Measurements from ENCODE around the gene LAPTM5. TPM values are rescaled to one million over a fixed set of nuclear protein-coding genes. Genes with fewer than 3 reads are reported as not detected.

The LAPTM5 gene
- total RNA-seq, 1 donor from 2014 or later: 7.3 TPM

DNA sequence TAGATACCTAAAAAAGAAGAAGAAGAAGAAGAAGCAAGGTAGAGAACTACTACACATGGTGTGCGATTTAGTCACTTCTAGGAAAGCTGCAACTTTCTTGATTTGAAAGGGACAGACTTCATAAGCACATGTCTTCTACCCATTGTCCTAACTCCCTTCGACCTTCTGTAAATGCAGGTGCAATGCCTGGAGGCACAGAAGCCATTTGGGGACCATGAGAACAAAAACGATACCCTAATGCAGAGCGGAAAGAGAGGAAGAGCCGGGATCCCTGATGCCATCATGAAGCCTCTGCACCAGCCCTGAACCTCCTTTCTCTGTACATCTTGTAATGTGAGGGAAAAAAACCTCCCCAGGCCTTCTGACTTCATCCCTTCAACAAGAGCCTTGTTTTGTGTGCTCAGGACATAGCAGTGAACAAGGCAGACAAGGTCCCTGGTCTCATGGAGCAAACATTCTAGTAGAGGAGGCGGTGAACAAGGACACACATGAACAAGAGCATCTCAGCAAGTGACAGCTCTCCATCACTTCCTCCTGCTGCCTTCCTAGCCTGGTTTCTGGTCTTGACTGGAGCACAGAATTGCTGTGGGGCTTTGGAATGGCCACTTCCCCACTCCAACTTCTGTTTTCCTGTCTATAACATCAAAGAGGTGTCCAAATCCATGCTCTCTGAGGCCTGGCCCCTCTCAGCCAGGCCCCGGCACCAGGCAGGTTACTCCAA lies 5.5 kb upstream of the LAPTM5 start:
- Histone ChIP-seq H3K4me3 (ENCODE audit: low read length in 3 of 3) (no peak overlapping the region), H3K36me3 (ENCODE audit: control insufficient read depth in 3 of 3, insufficient read depth in 3 of 3, low read length in 3 of 3) (no peaks in the 10 kb centered on the region), H3K4me1 (ENCODE audit: control insufficient read depth in 3 of 3, insufficient read depth in 3 of 3, low read length in 3 of 3) (peaks cover 13 to 39% (median 33%) of the 10 kb centered on the region in 3 donors), H3K9ac (ENCODE audit: low read depth in 1 of 3, low read length in 3 of 3) (no peak overlapping the region), H3K9me3 (ENCODE audit: control insufficient read depth in 3 of 3, low read length in 3 of 3) (no peaks in the 10 kb centered on the region), H3K27me3 (ENCODE audit: control insufficient read depth in 3 of 3, insufficient read depth in 3 of 3, low read length in 3 of 3) (no peaks in the 10 kb centered on the region), H3K27ac (ENCODE audit: low read depth, low read length) (peak overlapping the region; percentile 74)

DNA sequence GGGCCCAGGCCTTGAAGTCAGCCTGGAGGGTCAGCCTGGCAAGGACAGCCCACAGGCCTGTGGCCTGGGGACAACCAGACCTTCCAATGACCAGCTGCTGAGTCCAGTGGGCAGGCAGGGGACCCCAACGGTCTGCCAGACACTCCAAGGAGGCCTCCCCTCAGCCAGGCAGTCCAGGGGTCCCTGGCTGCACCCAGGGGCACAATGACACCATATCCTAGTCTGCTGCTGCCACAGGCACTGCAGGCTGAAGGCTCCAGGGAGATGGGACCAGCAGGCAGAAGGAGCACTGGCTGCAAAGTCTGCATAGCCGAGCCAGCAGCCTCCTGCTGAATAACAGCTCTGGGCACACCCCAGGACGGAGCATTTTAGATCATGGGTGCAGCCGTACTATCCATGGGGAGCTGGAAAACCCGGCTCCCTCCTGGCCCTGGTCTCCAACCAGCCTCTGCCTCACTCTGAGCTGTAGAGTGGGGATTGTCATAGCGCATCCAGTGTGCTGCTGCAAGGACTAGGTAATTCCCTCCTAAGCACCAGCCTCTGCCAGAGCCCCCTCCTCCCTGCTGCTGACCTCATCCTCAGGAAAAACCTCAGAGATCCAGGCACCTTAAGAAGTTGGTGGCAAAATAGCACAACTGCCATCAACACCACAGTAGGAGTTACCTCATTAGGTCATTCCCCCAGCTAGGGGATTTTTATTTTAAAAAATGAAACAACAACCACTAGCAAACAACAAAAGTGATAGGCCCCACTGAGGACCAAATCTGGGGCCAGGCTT lies 4.8 kb upstream of the LAPTM5 start:
- H3K9ac ChIP-seq (ENCODE audit: low read depth in 1 of 3, low read length in 3 of 3): no peak overlapping the region
- H3K36me3 ChIP-seq (ENCODE audit: control insufficient read depth in 3 of 3, insufficient read depth in 3 of 3, low read length in 3 of 3): no peaks in the 10 kb centered on the region
- no peak overlapping the region for H3K27ac ChIP-seq (ENCODE audit: low read depth, low read length)
- H3K27me3 ChIP-seq (ENCODE audit: control insufficient read depth in 3 of 3, insufficient read depth in 3 of 3, low read length in 3 of 3): no peaks in the 10 kb centered on the region
- H3K9me3 ChIP-seq (ENCODE audit: control insufficient read depth in 3 of 3, low read length in 3 of 3): no peaks in the 10 kb centered on the region
- H3K4me1 ChIP-seq (ENCODE audit: control insufficient read depth in 3 of 3, insufficient read depth in 3 of 3, low read length in 3 of 3): peaks cover 17 to 46% (median 39%) of the 10 kb centered on the region in 3 donors
- H3K4me3 ChIP-seq (ENCODE audit: low read length in 3 of 3): no peak overlapping the region

DNA sequence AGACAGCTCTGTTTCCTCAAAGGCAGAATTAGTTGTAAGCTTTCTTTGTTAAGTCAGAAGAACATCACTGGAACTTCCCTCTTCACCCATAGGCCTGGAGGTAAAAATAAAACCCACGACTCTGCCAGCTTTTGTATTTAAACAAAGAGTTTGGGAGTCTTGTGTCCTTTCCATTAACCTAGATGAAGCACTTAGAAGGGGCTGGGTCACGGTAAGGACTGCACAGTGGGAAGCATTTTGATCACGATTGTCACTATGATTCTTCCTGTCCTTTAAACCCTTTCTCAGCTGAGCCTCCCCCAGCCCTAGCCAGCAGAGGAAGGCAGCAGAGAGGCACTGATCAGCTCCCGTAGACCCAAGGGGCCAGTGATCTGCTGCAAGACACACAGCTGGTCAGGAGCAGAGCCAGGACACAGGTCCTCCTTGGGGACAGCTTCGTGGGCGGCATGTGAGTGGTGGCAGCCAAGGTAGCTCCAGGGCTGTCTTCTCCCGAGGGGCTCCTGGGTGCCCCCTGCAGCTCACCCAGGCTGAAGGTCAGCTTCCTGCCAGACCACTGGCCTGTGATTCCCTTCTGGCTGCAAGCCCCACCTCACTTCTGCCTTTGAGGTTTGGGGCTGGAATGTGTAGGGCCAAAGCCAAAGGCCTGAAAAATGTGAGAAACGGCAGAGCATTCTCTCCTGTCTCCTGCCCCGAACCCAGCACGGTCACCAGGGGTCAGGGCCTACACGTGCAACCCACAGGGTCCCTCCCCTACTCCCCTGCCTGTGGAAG lies 4.0 kb upstream of the LAPTM5 start:
- Histone ChIP-seq H3K27me3 (ENCODE audit: control insufficient read depth in 3 of 3, insufficient read depth in 3 of 3, low read length in 3 of 3) (no peaks in the 10 kb centered on the region), H3K36me3 (ENCODE audit: control insufficient read depth in 3 of 3, insufficient read depth in 3 of 3, low read length in 3 of 3) (no peaks in the 10 kb centered on the region), H3K4me3 (ENCODE audit: low read length in 3 of 3) (no peak overlapping the region), H3K9me3 (ENCODE audit: control insufficient read depth in 3 of 3, low read length in 3 of 3) (no peaks in the 10 kb centered on the region), H3K27ac (ENCODE audit: low read depth, low read length) (no peak overlapping the region), H3K4me1 (ENCODE audit: control insufficient read depth in 3 of 3, insufficient read depth in 3 of 3, low read length in 3 of 3) (peaks cover 24 to 54% (median 47%) of the 10 kb centered on the region in 3 donors), H3K9ac (ENCODE audit: low read depth in 1 of 3, low read length in 3 of 3) (no peak overlapping the region)

DNA sequence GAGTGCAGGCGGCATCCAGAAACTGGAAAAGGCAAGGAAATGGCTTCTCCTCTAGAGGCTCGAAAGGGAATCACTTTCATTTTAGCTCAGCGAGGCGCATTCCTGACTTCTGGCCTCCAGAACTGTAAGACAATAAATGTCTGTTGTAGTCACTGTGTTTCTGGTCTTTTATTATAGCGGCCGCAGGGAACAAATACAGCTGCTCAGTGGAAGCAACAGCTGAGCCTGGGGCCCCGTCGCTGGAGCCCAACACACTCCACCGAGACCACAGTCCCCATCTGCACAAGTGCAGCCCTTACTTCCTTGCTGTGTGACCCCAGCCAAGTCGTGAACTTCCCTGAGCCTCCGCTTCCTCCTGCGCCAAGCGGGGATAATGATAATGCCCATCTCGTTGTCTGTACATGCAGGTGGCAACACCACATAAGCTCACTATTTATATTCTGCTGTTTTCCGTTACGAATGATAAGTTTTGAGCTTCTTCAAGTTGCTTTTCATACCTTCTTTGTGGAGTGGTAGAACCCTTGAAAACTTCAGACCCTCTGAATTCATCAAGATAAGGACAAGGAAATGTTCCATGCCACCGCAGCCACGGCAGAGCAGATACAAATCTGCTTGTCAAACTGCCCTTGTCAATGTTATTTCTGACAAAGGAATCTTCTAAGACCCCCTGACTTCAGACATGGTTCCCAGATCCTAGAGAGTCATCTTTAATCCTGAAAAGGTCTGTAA lies 3.2 kb upstream of the LAPTM5 start:
- Histone ChIP-seq H3K9me3 (ENCODE audit: control insufficient read depth in 3 of 3, low read length in 3 of 3) (no peaks in the 10 kb centered on the region), H3K27me3 (ENCODE audit: control insufficient read depth in 3 of 3, insufficient read depth in 3 of 3, low read length in 3 of 3) (no peaks in the 10 kb centered on the region), H3K36me3 (ENCODE audit: control insufficient read depth in 3 of 3, insufficient read depth in 3 of 3, low read length in 3 of 3) (no peaks in the 10 kb centered on the region), H3K9ac (ENCODE audit: low read depth in 1 of 3, low read length in 3 of 3) (no peak overlapping the region), H3K4me1 (ENCODE audit: control insufficient read depth in 3 of 3, insufficient read depth in 3 of 3, low read length in 3 of 3) (peaks cover 27 to 59% (median 49%) of the 10 kb centered on the region in 3 donors), H3K4me3 (ENCODE audit: low read length in 3 of 3) (no peak overlapping the region), H3K27ac (ENCODE audit: low read depth, low read length) (no peak overlapping the region)

DNA sequence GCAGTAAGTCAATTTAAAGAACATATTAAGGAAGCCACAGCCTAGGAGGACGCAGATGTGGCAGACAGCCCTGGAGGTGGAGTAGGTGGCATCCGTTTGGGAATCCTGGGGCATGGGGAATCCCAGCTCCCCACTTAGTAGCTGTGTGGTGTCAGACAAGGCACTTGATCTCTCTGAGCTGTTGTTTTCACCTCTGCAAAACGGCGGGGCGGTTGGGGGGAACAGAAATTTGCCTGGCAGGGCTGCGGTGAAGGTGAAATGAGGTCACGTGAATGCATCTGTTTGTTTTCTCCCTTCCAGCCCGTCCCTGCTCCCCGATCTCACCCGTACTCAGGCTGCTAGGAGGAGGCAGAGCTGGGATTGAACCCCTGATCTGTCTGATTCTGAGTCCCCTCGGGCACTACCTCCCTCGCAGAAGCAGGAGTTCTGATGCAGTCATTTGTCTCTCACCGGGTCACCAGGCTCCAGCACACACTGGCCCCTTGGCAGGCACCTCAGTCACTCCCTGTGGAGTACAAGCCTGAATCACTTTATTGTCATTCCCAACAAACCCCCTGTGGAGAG lies 2.2 kb upstream of the LAPTM5 start:
- Histone ChIP-seq H3K9me3 (ENCODE audit: control insufficient read depth in 3 of 3, low read length in 3 of 3) (no peaks in the 10 kb centered on the region), H3K27me3 (ENCODE audit: control insufficient read depth in 3 of 3, insufficient read depth in 3 of 3, low read length in 3 of 3) (no peaks in the 10 kb centered on the region), H3K9ac (ENCODE audit: low read depth in 1 of 3, low read length in 3 of 3) (no peak overlapping the region), H3K36me3 (ENCODE audit: control insufficient read depth in 3 of 3, insufficient read depth in 3 of 3, low read length in 3 of 3) (no peaks in the 10 kb centered on the region), H3K4me3 (ENCODE audit: low read length in 3 of 3) (no peak overlapping the region), H3K4me1 (ENCODE audit: control insufficient read depth in 3 of 3, insufficient read depth in 3 of 3, low read length in 3 of 3) (peaks cover 27 to 56% (median 51%) of the 10 kb centered on the region in 3 donors), H3K27ac (ENCODE audit: low read depth, low read length) (no peak overlapping the region)

DNA sequence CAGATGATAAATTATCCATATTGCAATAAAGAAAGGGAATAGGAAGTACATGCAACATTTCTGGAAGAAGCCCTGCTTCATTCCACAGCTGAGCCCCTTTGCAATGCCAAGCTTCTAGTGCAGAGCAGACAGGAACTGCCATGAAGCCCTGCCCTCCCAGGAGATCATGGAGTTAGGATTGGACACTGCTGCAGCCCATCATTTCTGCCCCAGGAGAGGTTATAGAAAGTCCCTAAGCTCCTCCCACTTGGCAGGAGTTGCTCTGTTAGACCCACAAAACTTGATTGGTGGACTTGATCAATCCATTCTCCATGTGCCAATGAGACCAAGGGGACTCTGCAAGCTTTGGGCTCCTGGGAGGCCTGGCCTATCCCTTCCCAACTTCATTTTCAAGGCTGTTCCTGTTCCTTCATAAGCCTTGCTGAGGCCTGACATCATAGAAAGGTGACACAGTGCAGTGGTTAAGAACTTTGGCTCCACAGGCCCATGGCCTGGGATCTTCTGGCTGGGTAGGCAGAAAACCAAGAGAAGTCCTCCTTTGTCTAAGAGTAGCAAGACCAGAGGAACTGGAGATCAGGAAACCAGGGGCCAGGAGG lies 1.3 kb upstream of the LAPTM5 start:
- H3K9ac ChIP-seq (ENCODE audit: low read depth in 1 of 3, low read length in 3 of 3): no peak overlapping the region
- H3K4me1 ChIP-seq (ENCODE audit: control insufficient read depth in 3 of 3, insufficient read depth in 3 of 3, low read length in 3 of 3): peaks cover 24 to 51% (median 47%) of the 10 kb centered on the region in 3 donors
- no peaks in the 10 kb centered on the region for H3K27me3 ChIP-seq (ENCODE audit: control insufficient read depth in 3 of 3, insufficient read depth in 3 of 3, low read length in 3 of 3)

DNA sequence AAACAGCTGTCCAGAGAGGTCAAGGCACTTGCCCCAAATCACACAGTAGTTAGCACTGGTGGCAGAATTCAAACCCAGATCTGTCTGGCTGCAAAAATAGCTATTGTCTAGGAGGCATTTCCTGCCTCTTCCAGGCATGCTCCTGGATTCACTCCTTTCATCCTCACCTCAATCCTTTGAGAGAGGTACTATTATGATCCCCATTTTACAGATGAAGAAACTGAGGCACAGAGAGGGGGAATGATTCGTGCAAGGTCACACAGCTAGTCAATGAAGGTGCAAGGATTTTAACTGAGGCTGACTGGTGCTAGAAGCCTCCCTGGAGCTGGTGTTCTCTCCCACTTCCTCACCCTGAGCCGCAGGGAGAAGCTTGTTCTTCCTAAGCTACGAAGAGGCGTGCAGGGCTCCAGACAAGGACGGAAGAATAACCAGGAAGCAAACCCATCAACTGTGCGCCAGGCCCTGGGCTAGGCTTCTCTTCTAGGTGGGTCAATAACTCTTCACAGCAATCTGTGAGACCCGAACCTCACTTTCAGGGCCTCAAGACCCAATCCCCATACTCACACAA lies 631 bp upstream of the LAPTM5 start:
- H3K4me1 ChIP-seq (ENCODE audit: control insufficient read depth in 3 of 3, insufficient read depth in 3 of 3, low read length in 3 of 3): peaks cover 23 to 44% (median 41%) of the 10 kb centered on the region in 3 donors
- H3K27ac ChIP-seq (ENCODE audit: low read depth, low read length): peak overlapping the region; percentile 78

More for the DNA sequence above, 1.3 kb upstream of the LAPTM5 start:
- Histone ChIP-seq H3K27ac (ENCODE audit: low read depth, low read length) (no peak overlapping the region), H3K36me3 (ENCODE audit: control insufficient read depth in 3 of 3, insufficient read depth in 3 of 3, low read length in 3 of 3) (no peaks in the 10 kb centered on the region), H3K4me3 (ENCODE audit: low read length in 3 of 3) (no peak overlapping the region), H3K9me3 (ENCODE audit: control insufficient read depth in 3 of 3, low read length in 3 of 3) (no peaks in the 10 kb centered on the region)

DNA sequence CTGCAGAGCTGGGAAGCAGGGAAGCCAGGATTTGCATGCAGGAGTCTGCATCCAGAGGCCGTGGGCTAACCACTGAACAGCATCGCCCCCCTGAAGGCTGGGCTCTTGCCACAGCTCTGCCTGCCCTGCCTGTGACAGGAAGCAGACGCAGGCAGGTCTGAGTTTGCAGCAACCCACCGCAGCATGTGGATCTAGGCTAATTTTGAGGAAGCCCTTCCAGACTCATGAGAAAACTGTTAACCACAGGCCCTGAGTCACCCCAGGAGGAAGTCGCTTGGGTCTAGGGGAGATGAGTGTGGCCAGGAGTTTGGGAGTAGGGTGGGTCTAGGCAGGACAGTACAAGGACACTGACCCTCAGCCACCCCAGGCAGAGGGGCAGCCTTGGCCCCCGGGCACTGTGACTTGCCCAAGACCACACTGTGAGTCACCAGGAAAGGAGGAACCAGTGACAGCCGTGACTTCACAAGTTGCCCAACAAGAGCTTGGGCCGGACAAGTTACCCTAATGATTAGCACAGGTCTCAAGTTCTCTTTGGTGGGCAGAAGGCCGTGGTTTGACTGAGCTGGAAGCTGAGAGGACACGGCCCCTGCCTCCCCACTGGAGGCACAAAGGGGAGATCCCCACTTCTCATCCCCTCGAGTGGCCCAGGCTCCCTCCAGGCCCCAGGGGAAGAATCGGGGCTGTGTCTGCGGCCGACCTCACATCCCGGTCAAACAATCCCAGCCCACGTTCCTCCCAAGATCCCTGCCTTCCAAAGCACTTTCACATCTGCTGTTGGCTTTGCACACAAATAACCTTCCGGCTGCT lies 826 bp downstream of the LAPTM5 start:
- peak overlapping the region; percentile 51 to 62 (median 60) for H3K9ac ChIP-seq (ENCODE audit: low read depth in 1 of 3, low read length in 3 of 3)
- H3K4me1 ChIP-seq (ENCODE audit: control insufficient read depth in 3 of 3, insufficient read depth in 3 of 3, low read length in 3 of 3): peaks cover 20 to 33% (median 32%) of the 10 kb centered on the region in 3 donors
- H3K4me3 ChIP-seq (ENCODE audit: low read length in 3 of 3): peak overlapping the region; percentile 54 to 66 (median 57)
- H3K36me3 ChIP-seq (ENCODE audit: control insufficient read depth in 3 of 3, insufficient read depth in 3 of 3, low read length in 3 of 3): no peaks in the 10 kb centered on the region
- H3K27me3 ChIP-seq (ENCODE audit: control insufficient read depth in 3 of 3, insufficient read depth in 3 of 3, low read length in 3 of 3): no peaks in the 10 kb centered on the region
- peak overlapping the region; percentile 78 for H3K27ac ChIP-seq (ENCODE audit: low read depth, low read length)
- H3K9me3 ChIP-seq (ENCODE audit: control insufficient read depth in 3 of 3, low read length in 3 of 3): no peaks in the 10 kb centered on the region

More for the DNA sequence above, 631 bp upstream of the LAPTM5 start:
- no peak overlapping the region for H3K9ac ChIP-seq (ENCODE audit: low read depth in 1 of 3, low read length in 3 of 3)
- no peaks in the 10 kb centered on the region for H3K9me3 ChIP-seq (ENCODE audit: control insufficient read depth in 3 of 3, low read length in 3 of 3)
- H3K27me3 ChIP-seq (ENCODE audit: control insufficient read depth in 3 of 3, insufficient read depth in 3 of 3, low read length in 3 of 3): no peaks in the 10 kb centered on the region
- H3K4me3 ChIP-seq (ENCODE audit: low read length in 3 of 3): no peak overlapping the region
- no peaks in the 10 kb centered on the region for H3K36me3 ChIP-seq (ENCODE audit: control insufficient read depth in 3 of 3, insufficient read depth in 3 of 3, low read length in 3 of 3)
